GM18517 (cell line): ENCODE results near the gene NGRN.

Experiments
- ATAC-seq: cut with Tn5 transposase; IDR thresholded peaks from one replicate; pipeline ENCODE4 v1.9.1; 2021; ENCODE audit warnings: mild to moderate bottlenecking, moderate library complexity; ENCODE audit not compliant: unreplicated experiment

Gene NGRN

DNA sequence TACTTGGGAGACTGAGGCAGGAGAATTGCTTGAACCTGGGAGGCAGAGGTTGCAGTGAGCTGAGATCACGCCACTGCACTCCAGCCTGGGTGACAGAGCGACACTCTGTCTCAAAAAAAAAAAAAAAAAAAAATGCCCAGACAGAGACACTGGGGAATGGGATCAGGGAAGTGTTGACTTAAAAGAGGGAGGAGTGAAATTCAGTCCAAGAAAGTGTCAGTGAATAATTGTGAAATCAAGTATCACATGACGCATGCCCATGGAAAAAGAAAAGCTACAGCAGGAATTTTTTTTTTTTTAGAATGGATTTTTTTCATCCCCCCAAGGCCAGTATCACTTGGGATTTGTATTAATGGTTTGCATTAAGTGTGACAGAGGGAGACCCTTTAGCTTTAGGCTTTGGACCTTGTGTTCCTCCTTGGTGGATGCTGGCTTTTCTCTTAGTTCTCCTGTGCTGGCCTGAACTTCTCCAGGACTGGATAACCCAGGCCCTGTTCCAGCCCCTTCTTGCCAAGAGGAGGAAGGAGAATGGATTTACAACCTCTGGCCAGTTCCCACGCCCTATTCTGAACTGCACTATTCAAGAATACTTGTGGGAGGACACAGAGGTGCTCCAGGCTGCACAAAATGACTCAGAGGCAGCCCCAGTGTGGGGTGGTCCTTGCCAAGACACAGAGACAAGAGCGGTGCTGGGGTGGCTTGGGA, 50.0 kb downstream of the NGRN start:
- ATAC-seq = no peak

DNA sequence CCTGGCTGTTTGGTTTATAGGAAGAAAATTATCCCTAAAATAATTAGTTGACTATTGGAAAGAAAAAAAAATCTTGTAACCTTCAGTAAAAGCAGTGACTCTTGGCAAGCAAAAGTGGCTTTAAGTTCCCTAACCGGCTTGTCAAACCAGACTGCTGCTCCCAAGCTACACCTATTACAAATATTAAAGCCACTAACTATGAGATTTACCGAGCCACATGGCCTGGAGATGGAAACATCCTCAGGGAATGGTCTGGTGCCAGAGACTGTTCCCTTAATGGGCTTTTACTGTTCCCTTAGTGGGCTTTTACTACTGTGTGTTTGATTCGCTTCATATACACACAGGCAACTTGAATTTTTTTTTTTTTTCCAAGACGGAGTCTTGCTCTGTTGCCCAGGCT, 50.7 kb downstream of the NGRN start:
- ATAC-seq = no peak

DNA sequence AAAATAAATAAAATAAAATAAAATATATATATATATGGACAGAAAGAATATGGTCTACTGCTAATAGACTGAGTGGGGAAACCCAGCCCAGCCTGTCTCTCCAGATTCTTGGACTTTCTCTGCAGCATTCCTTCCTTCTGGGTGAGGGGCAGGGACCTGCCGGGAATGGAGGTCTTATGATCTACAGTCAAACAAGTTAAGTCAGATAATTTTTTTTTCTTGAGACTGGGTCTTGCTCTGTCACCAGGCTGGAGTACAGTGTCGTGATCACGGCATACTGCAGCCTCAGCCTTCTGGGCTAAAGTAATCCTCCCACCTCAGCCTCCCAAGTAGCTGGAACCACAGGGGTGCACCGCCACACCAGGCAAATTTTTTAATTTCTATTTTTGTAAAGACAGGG, 53.1 kb downstream of the NGRN start:
- ATAC-seq = no peak

DNA sequence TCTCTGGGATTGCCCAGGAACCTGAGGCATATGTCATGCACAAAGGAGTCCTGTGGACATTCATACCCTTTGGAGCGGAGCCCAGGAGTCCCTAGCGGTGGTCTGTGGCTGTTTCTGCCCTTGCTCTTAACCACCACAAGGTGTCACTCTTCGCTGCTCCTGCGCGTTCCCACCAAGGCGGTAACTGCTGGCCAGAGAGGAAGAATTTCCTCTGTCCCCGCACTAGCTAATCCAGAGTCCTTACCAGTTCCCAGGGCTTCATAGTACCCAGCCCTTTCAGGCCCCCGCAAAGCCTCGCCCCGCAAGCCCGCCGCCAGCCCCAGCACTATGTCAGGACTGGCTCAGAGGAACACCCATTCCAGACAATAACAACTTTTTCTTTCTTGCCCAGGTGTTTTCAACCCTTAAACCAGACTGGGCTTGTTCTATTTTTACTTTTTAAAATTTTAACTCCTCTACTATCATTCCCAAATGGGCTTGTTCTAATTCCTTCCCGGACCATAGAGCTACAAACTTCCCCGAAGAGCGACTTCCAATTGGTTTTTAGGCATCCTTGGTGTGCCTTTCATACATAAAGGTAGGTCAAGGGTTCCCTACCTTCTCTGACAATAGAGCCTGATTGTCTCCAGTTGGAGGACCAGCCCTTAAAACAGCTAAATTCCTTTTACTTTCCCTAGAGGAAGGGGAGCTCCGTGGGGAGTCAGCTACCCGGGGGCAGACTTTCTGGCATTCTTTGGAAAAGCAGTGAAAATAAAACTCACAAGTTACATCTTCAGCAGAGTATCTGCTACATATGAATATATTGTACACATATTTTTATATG, 54.8 kb downstream of the NGRN start:
- no peak for ATAC-seq

DNA sequence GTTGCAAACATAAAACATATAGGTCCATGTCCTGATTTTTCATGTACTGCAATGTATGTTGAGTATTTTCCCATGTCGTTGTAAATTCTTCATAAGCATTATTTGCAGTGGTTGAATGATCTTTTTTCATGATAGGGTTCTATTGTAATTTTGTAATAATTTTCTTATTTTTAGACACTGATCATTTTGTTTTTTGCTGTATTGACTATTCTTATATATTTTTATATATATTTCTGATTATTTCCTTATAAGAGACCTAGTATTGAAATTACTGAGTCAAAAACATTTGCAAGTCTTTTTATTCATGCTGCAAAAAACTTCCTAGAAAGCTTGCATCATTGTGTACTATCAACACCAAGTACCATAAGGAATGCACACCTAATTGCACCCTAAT, 55.4 kb downstream of the NGRN start:
- no peak for ATAC-seq
